OCI-LY1 (cell line): ENCODE results near the gene TCF25.
"Not testable (repeated sequence)": the region's sequence is repeated elsewhere in the genome, so short reads cannot be mapped to it uniquely, and the experiment has no call there.

Source experiments
- H2AFZ ChIP-seq: fragments of 200-600 bp; sonication (generic), shearing (Covaris generic); 2 replicates; pipeline ENCODE4 v1.6.0; 2014; ENCODE audit warnings: antibody characterized with exemption, mild to moderate bottlenecking, low read length
- H3F3A ChIP-seq: fragments of 200-600 bp; sonication (generic), shearing (Covaris generic); 2 replicates; pipeline ENCODE4 v1.6.0; 2014; ENCODE audit warnings: mild to moderate bottlenecking, antibody characterized with exemption, low read length, moderate library complexity; ENCODE audit not compliant: insufficient read depth
- H3K27ac ChIP-seq: fragments of 200-600 bp; sonication (generic); 2 replicates; pipeline ENCODE4 v1.5.1; 2014; ENCODE audit warnings: low read length, mixed run types, mild to moderate bottlenecking, low read depth; ENCODE audit not compliant: poor library complexity, severe bottlenecking
- H3K27me3 ChIP-seq: fragments of 200-600 bp; sonication (generic); 2 replicates; pipeline ENCODE4 v1.6.0; 2014; ENCODE audit warnings: antibody characterized with exemption, mild to moderate bottlenecking, low read length, moderate library complexity; ENCODE audit not compliant: insufficient read depth
- H3K36me3 ChIP-seq: fragments of 200-600 bp; sonication (generic); 2 replicates; pipeline ENCODE4 v1.6.1; 2014; ENCODE audit warnings: mild to moderate bottlenecking, antibody characterized with exemption, low read length, moderate library complexity, mixed read lengths; ENCODE audit not compliant: insufficient read depth
- H3K4me1 ChIP-seq: fragments of 200-600 bp; sonication (generic); 2 replicates; pipeline ENCODE4 v1.5.1; 2014; ENCODE audit warnings: mild to moderate bottlenecking, low read length, moderate library complexity; ENCODE audit not compliant: insufficient read depth, severe bottlenecking
- H3K4me2 ChIP-seq: fragments of 200-600 bp; sonication (generic), shearing (Covaris generic); 2 replicates; pipeline ENCODE4 v1.6.1; 2014; ENCODE audit warnings: low read length
- H3K4me3 ChIP-seq: fragments of 200-600 bp; sonication (generic); 2 replicates; pipeline ENCODE4 v1.5.1; 2014; ENCODE audit warnings: low read length, low read depth, mild to moderate bottlenecking, mixed read lengths; ENCODE audit not compliant: poor library complexity, severe bottlenecking
- H3K79me2 ChIP-seq: fragments of 200-600 bp; shearing (Covaris generic); 2 replicates; pipeline ENCODE4 v1.6.1; 2016; ENCODE audit warnings: mixed run types, low read length, mixed read lengths; ENCODE audit not compliant: insufficient read depth
- H3K9ac ChIP-seq: fragments of 200-600 bp; sonication (generic), shearing (Covaris generic); 2 replicates; pipeline ENCODE4 v1.6.1; 2014; ENCODE audit warnings: mild to moderate bottlenecking, low read length, mixed read lengths
- H3K9me2 ChIP-seq: fragments of 200-600 bp; sonication (generic), shearing (Covaris generic); 2 replicates; pipeline ENCODE4 v1.6.1; 2014; ENCODE audit warnings: low read depth, mild to moderate bottlenecking, low read length, mixed read lengths
- H3K9me3 ChIP-seq: fragments of 200-600 bp; shearing (Covaris generic); 2 replicates; pipeline ENCODE4 v1.6.1; 2014; ENCODE audit warnings: low read length, mixed read lengths
- H4K20me1 ChIP-seq: fragments of 200-600 bp; sonication (generic), shearing (Covaris generic); 2 replicates; pipeline ENCODE4 v1.6.0; 2016; ENCODE audit warnings: mild to moderate bottlenecking, low read length; ENCODE audit not compliant: insufficient read depth
- CTCF ChIP-seq: fragments of 200-600 bp; sonication (generic), shearing (Covaris generic); IDR thresholded peaks from 2 replicates; pipeline ENCODE4 v1.5.1; 2017; ENCODE audit warnings: mild to moderate bottlenecking, antibody characterized with exemption, low read length, moderate library complexity, mixed read lengths
- EZH2 ChIP-seq: fragments of 200-600 bp; sonication (generic), shearing (Covaris generic); IDR thresholded peaks from 2 replicates; pipeline ENCODE4 v1.8.0; 2017; ENCODE audit warnings: borderline replicate concordance, mixed run types, mild to moderate bottlenecking, antibody characterized with exemption, low read length, moderate library complexity, mixed read lengths

Gene TCF25

GRCh38 chr16:89931305-89931896 is 58.0 kb downstream of the TCF25 start:
- Histone ChIP-seq H4K20me1 (no peaks in the 10 kb centered on the region), H3K27me3 (no peaks in the 10 kb centered on the region), H3K4me2 (no peak overlapping the region), H3K36me3 (peaks cover 6% of the 10 kb centered on the region; the same call in 1 of the 2 replicates), H3K79me2 (no peaks in the 10 kb centered on the region), H2AFZ (no peak overlapping the region), H3K9me3 (no peaks in the 10 kb centered on the region), H3K4me1 (no peaks in the 10 kb centered on the region), H3K4me3 (no peak overlapping the region), H3F3A (no peaks in the 10 kb centered on the region), H3K9me2 (no peaks in the 10 kb centered on the region), H3K9ac (no peak overlapping the region), H3K27ac (no peak overlapping the region)
- no peak for TF ChIP-seq EZH2

- H4K20me1 ChIP-seq, result no peaks in the 10 kb centered on the region
- H2AFZ ChIP-seq, result no peak overlapping the region
- no peaks in the 10 kb centered on the region for H3K9me3 ChIP-seq
- peaks cover 6% of the 10 kb centered on the region; the same call in 1 of the 2 replicates for H3K36me3 ChIP-seq
- no peaks in the 10 kb centered on the region for H3F3A ChIP-seq
- H3K4me3 ChIP-seq, result no peak overlapping the region
- H3K4me2 ChIP-seq, result no peak overlapping the region
- no peak overlapping the region for H3K9ac ChIP-seq
- no peak overlapping the region for H3K27ac ChIP-seq
- H3K79me2 ChIP-seq, result no peaks in the 10 kb centered on the region
- TF ChIP-seq CTCF (no peak), EZH2 (no peak)
- no peaks in the 10 kb centered on the region for H3K9me2 ChIP-seq
- no peaks in the 10 kb centered on the region for H3K27me3 ChIP-seq
- H3K4me1 ChIP-seq, result no peaks in the 10 kb centered on the region
These were observed 58.6 kb downstream of the TCF25 start for GRCh38 chr16:89931964-89932363.

GRCh38 chr16:89934019-89934418 is 60.6 kb downstream of the TCF25 start:
- not testable (repeated sequence) for H3K4me2 ChIP-seq, H3F3A ChIP-seq, H4K20me1 ChIP-seq, H3K27me3 ChIP-seq, H3K4me3 ChIP-seq, H3K79me2 ChIP-seq, H3K4me1 ChIP-seq, H3K9me3 ChIP-seq, H3K36me3 ChIP-seq, H2AFZ ChIP-seq, H3K27ac ChIP-seq, H3K9me2 ChIP-seq, H3K9ac ChIP-seq

GRCh38 chr16:89934611-89935553 is 61.5 kb downstream of the TCF25 start:
- no peaks in the 10 kb centered on the region for H3K9me3 ChIP-seq
- H3K9ac ChIP-seq, result no peak overlapping the region
- no peaks in the 10 kb centered on the region for H3K79me2 ChIP-seq
- H3K36me3 ChIP-seq, result peaks cover 6% of the 10 kb centered on the region; the same call in 1 of the 2 replicates
- no peaks in the 10 kb centered on the region for H3K27me3 ChIP-seq
- TF ChIP-seq CTCF (no peak), EZH2 (no peak)
- H4K20me1 ChIP-seq, result no peaks in the 10 kb centered on the region
- no peaks in the 10 kb centered on the region for H3K9me2 ChIP-seq
- H3K27ac ChIP-seq, result no peak overlapping the region
- no peak overlapping the region for H3K4me2 ChIP-seq
- no peak overlapping the region for H3K4me3 ChIP-seq
- H3F3A ChIP-seq, result no peaks in the 10 kb centered on the region
- no peak overlapping the region for H2AFZ ChIP-seq
- H3K4me1 ChIP-seq, result no peaks in the 10 kb centered on the region

GRCh38 chr16:89935620-89936019 is 62.2 kb downstream of the TCF25 start:
- not testable (repeated sequence) for H3K4me2 ChIP-seq, H3K9ac ChIP-seq, H3K9me3 ChIP-seq, H3K4me1 ChIP-seq, H3K27me3 ChIP-seq, H3F3A ChIP-seq, H4K20me1 ChIP-seq, H3K9me2 ChIP-seq, H3K4me3 ChIP-seq, H3K36me3 ChIP-seq, H3K27ac ChIP-seq, H2AFZ ChIP-seq, H3K79me2 ChIP-seq
